Ascending aorta (tissue), 2 donors: ENCODE measurements around the gene BEST1. TPM values are rescaled to one million over a fixed set of nuclear protein-coding genes. Genes with fewer than 3 reads are reported as not detected.

Source experiments
- DNase-seq, 2 donors: peaks; one replicate each; pipeline ENCODE4 v3.0.0-alpha.2; 2019; ENCODE audit warnings: low spot score in 2 of 2
- H3K27ac ChIP-seq, 2 donors: fragments of 200-600 bp; sonication (generic); one replicate each; pipeline ENCODE4 v1.5.1; 2016 to 2017; ENCODE audit warnings: mild to moderate bottlenecking in 1 of 2
- H3K27me3 ChIP-seq: fragments of 200-600 bp; sonication (generic); one replicate; pipeline ENCODE4 v1.5.1; 2017
- H3K36me3 ChIP-seq, 2 donors: fragments of 200-600 bp; sonication (generic); one replicate each; pipeline ENCODE4 v1.5.1; 2016
- H3K4me1 ChIP-seq, 2 donors: fragments of 200-600 bp; sonication (generic); one replicate each; pipeline ENCODE4 v1.5.1; 2016 to 2017; ENCODE audit warnings: mild to moderate bottlenecking in 1 of 2
- H3K4me3 ChIP-seq, 2 donors: fragments of 200-600 bp; sonication (generic); one replicate each; pipeline ENCODE4 v1.5.1; 2016 to 2017; ENCODE audit warnings: mild to moderate bottlenecking in 1 of 2
- H3K9me3 ChIP-seq, 2 donors: fragments of 200-600 bp; sonication (generic); one replicate each; pipeline ENCODE4 v1.5.1; 2016
- CTCF ChIP-seq, 3 experiments: fragments of 200-600 bp in 2 of 3; fragments of 450-650 bp in 1 of 3; sonication (generic) in 2 of 3; IDR thresholded peaks; one replicate each; pipeline ENCODE4 v1.5.1; 2016 to 2019; ENCODE audit warnings: antibody characterized with exemption in 3 of 3, mild to moderate bottlenecking in 1 of 3, moderate library complexity in 1 of 3
- intact Hi-C: fragments of 100-400 bp; cut with DNase I; formaldehyde crosslinking; loops from one replicate; pipeline ENCODE4 v1.15.1; 2023
- total RNA-seq: library from RNA; depleted of rRNA; stranded (reverse); fragments of >200 nt; gene quantifications from one replicate; pipeline ENCODE4 v1.1.0, GENCODE V29; 2016

The BEST1 gene
- 30.9 TPM for total RNA-seq

GRCh38 chr11:61950035-61950547 lies at the start of gene BEST1:
BEST1 (plus strand) TSS chr11:61950351; CDS start chr11:61951807, 1,456 bp downstream.
- H3K9me3 ChIP-seq = no peaks in the 10 kb centered on the region
- intact Hi-C loops = no loop called here
- DNase-seq = peak in 1 of 2 donors; percentile 61
- no peak for TF ChIP-seq CTCF (IDR thresholded peaks at IDR 0.05)
- no peaks in the 10 kb centered on the region for H3K27me3 ChIP-seq
- H3K27ac ChIP-seq = peak within 1 kb of the TSS; percentile 33 to 51
- H3K36me3 ChIP-seq = no peaks in the 10 kb centered on the region
- H3K4me1 ChIP-seq = peaks cover 3 to 11% of the 10 kb centered on the region in 2 donors
- no peak within 1 kb of the TSS for H3K4me3 ChIP-seq

GRCh38 chr11:61901397-61901796 lies 48.8 kb upstream of the BEST1 start:
- DNase-seq = no peak
- Histone ChIP-seq H3K9me3 (no peaks in the 10 kb centered on the region), H3K27me3 (no peaks in the 10 kb centered on the region), H3K4me3 (no peak overlapping the region), H3K36me3 (peaks cover 6 to 41% of the 10 kb centered on the region in 2 donors), H3K27ac (no peak overlapping the region), H3K4me1 (no peaks in the 10 kb centered on the region)
- intact Hi-C loops = no loop called here
- TF ChIP-seq CTCF (IDR thresholded peaks at IDR 0.05) = no peak

GRCh38 chr11:61902313-61902712 lies 47.8 kb upstream of the BEST1 start:
- H3K9me3 ChIP-seq = no peaks in the 10 kb centered on the region
- no peak for DNase-seq
- no peak overlapping the region for H3K27ac ChIP-seq
- peaks cover 14 to 50% of the 10 kb centered on the region in 2 donors for H3K36me3 ChIP-seq
- H3K4me1 ChIP-seq = no peaks in the 10 kb centered on the region
- no peak overlapping the region for H3K4me3 ChIP-seq
- no peaks in the 10 kb centered on the region for H3K27me3 ChIP-seq
- intact Hi-C loops = no loop called here
- TF ChIP-seq CTCF (IDR thresholded peaks at IDR 0.05) = no peak

GRCh38 chr11:61903845-61904244 lies 46.3 kb upstream of the BEST1 start:
- no peak for DNase-seq
- intact Hi-C loops = no loop called here
- no peaks in the 10 kb centered on the region for H3K9me3 ChIP-seq
- no peak overlapping the region for H3K4me3 ChIP-seq
- H3K27me3 ChIP-seq = no peaks in the 10 kb centered on the region
- H3K4me1 ChIP-seq = peaks cover 0 to 1% of the 10 kb centered on the region in 2 donors
- no peak overlapping the region for H3K27ac ChIP-seq
- peaks cover 14 to 52% of the 10 kb centered on the region in 2 donors for H3K36me3 ChIP-seq
- no peak for TF ChIP-seq CTCF (IDR thresholded peaks at IDR 0.05)

GRCh38 chr11:61904539-61905048 lies 45.6 kb upstream of the BEST1 start:
- no peak for DNase-seq
- H3K4me3 ChIP-seq = no peak overlapping the region
- H3K27me3 ChIP-seq = no peaks in the 10 kb centered on the region
- intact Hi-C loops = no loop called here
- no peaks in the 10 kb centered on the region for H3K9me3 ChIP-seq
- H3K27ac ChIP-seq = no peak overlapping the region
- TF ChIP-seq CTCF (IDR thresholded peaks at IDR 0.05) = no peak
- peaks cover 0 to 6% of the 10 kb centered on the region in 2 donors for H3K4me1 ChIP-seq
- peaks cover 14 to 52% of the 10 kb centered on the region in 2 donors for H3K36me3 ChIP-seq
